Suprapubic skin (tissue), 4 donors: ENCODE results near the gene ZDHHC19.

Experiments used
- EP300 ChIP-seq: sonication (generic); formaldehyde crosslinking; IDR thresholded peaks from one replicate; pipeline ENCODE4 v1.6.1; 2017; ENCODE audit warnings: antibody characterized with exemption
- POLR2A ChIP-seq, 2 donors: fragments of 450-650 bp; IDR thresholded peaks; one replicate each; pipeline ENCODE4 v1.6.1; 2017; ENCODE audit warnings: antibody characterized with exemption in 2 of 2, mild to moderate bottlenecking in 2 of 2, moderate library complexity in 2 of 2
- POLR2AphosphoS5 ChIP-seq, 3 donors: sonication (generic); formaldehyde crosslinking; IDR thresholded peaks; one replicate each; pipeline ENCODE4 v1.6.1; 2017; ENCODE audit warnings: antibody characterized with exemption in 3 of 3
- TF ChIP-seq, protein P1 (sequence below), 2 donors: fragments of 200-600 bp in 1 of 2; fragments of 450-650 bp in 1 of 2; sonication (generic) in 1 of 2; IDR thresholded peaks; one replicate each; pipeline ENCODE4 v1.5.1; 2016 to 2019; ENCODE audit warnings: antibody characterized with exemption in 2 of 2, mild to moderate bottlenecking in 1 of 2, moderate library complexity in 1 of 2

DNA sequence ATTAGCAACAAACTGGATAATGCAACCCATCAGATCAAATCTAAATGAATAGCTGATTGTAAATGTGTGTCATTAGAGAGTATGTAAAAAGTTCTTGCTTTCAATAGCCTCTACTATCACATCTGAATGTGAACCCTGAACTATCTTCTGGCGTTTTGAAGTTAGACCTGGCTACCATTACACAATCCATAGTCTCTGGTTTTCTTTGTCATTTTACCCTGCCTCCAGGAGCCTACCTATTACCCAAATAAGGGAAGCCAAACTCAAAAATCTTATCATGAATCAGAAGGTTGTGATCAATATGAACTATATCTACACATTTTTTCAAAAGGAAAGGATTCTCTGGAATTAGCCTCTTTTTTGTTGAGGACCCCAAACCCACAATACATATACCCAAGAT, 44.6 kb upstream of the ZDHHC19 start:
- TF ChIP-seq, protein P1, sequence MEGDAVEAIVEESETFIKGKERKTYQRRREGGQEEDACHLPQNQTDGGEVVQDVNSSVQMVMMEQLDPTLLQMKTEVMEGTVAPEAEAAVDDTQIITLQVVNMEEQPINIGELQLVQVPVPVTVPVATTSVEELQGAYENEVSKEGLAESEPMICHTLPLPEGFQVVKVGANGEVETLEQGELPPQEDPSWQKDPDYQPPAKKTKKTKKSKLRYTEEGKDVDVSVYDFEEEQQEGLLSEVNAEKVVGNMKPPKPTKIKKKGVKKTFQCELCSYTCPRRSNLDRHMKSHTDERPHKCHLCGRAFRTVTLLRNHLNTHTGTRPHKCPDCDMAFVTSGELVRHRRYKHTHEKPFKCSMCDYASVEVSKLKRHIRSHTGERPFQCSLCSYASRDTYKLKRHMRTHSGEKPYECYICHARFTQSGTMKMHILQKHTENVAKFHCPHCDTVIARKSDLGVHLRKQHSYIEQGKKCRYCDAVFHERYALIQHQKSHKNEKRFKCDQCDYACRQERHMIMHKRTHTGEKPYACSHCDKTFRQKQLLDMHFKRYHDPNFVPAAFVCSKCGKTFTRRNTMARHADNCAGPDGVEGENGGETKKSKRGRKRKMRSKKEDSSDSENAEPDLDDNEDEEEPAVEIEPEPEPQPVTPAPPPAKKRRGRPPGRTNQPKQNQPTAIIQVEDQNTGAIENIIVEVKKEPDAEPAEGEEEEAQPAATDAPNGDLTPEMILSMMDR (IDR thresholded peaks at IDR 0.05) = no peak
- TF ChIP-seq POLR2AphosphoS5 (IDR thresholded peaks at IDR 0.05) (no peak), POLR2A (IDR thresholded peaks at IDR 0.05) (no peak), EP300 (no peak)
